ENCODE data around the gene ENTHD1.

GRCh38 chr22:39906207-39906606, 12.6 kb upstream of the ENTHD1 start:
- TF ChIP-seq CTCF (conservative IDR thresholded peaks at IDR 0.05; ENCODE audit: low read length) (no peak), EZH2phosphoT487 (IDR thresholded peaks at IDR 0.05; ENCODE audit: borderline replicate concordance, low read depth, low read length) (no peak)
